GM23248 (cell line): ENCODE data around the gene SH3RF3.

Source experiments
- EZH2 ChIP-seq: fragments of 200-600 bp; sonication (generic); IDR thresholded peaks from 2 replicates; pipeline ENCODE4 v1.6.1; 2018; ENCODE audit warnings: antibody characterized with exemption, mild to moderate bottlenecking; ENCODE audit not compliant: insufficient read depth, poor library complexity, severe bottlenecking
- EZH2phosphoT487 ChIP-seq: fragments of 200-600 bp; sonication (generic); IDR thresholded peaks from 2 replicates; pipeline ENCODE4 v1.6.1; 2018; ENCODE audit warnings: antibody characterized with exemption, moderate library complexity, mild to moderate bottlenecking, low read depth; ENCODE audit not compliant: insufficient read depth

- TF ChIP-seq EZH2 (no peak), EZH2phosphoT487 (no peak)
Measured at GRCh38 chr2:109439986-109440385, 311.0 kb downstream of the SH3RF3 start.
